ENCODE results near the gene PTPRG. TPM values are rescaled to one million over a fixed set of nuclear protein-coding genes. Genes with fewer than 3 reads are reported as not detected.

Gene PTPRG
- total and polyA plus RNA-seq, 2 experiments from 2014 or later: 8.5 to 34.9 TPM

GRCh38 chr3:62143843-62144450 lies 582.6 kb downstream of the PTPRG start:
- H4K20me1 ChIP-seq (ENCODE audit: insufficient read depth, poor library complexity, severe bottlenecking): no peaks in the 10 kb centered on the region
- WGBS (ENCODE audit: low lambda C conversion rate, missing lambda C conversion rate): 62% methylated on average over 6 of the region's 6 CpGs
- no peaks in the 10 kb centered on the region for H3K36me3 ChIP-seq (replicated peaks; ENCODE audit: insufficient read depth, low read depth)
- TF ChIP-seq EZH2 (IDR thresholded peaks at IDR 0.05; ENCODE audit: borderline replicate concordance) (no peak), EZH2phosphoT487 (IDR thresholded peaks at IDR 0.05; ENCODE audit: low read depth, severe bottlenecking, unreplicated experiment) (no peak), CTCF (IDR thresholded peaks at IDR 0.05; ENCODE audit: poor library complexity) (no peak)
- no peak for DNase-seq (ENCODE audit: low spot score)
- H3K4me2 ChIP-seq: no peak overlapping the region
- no peak overlapping the region for H3K4me3 ChIP-seq
- no peaks in the 10 kb centered on the region for H3K9me2 ChIP-seq (replicated peaks; ENCODE audit: insufficient read depth)
- H3K27ac ChIP-seq: no peak overlapping the region
- H3K9me3 ChIP-seq (ENCODE audit: low read depth): no peaks in the 10 kb centered on the region
- H2AFZ ChIP-seq: no peak overlapping the region
- H3K79me2 ChIP-seq: no peaks in the 10 kb centered on the region
- no peaks in the 10 kb centered on the region for H3K4me1 ChIP-seq (ENCODE audit: insufficient read depth)
- no peaks in the 10 kb centered on the region for H3K27me3 ChIP-seq

DNA sequence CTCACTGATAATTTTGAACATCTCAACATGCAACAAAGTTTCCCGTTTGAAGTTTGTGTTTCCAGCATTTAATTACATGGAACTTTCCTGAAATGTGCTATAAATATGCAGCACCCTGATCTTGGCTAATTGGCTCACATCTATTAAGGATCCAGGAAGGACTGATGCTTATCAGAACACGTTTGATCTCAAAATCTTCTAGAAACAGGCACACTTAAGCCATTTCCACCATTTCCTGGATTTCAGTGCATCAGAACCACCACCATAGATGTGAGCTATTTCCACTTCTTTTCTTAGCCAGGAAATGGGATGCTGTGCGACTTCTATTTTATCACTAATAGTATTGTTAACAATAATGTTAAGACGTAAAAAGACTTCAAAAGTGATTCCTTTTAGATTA lies 583.1 kb downstream of the PTPRG start:
- H2AFZ ChIP-seq: no peak overlapping the region
- H3K36me3 ChIP-seq (replicated peaks; ENCODE audit: insufficient read depth, low read depth): no peaks in the 10 kb centered on the region
- H3K4me1 ChIP-seq (ENCODE audit: insufficient read depth): no peaks in the 10 kb centered on the region
- TF ChIP-seq EZH2phosphoT487 (IDR thresholded peaks at IDR 0.05; ENCODE audit: low read depth, severe bottlenecking, unreplicated experiment): no peak
- no peak for TF ChIP-seq EZH2 (IDR thresholded peaks at IDR 0.05; ENCODE audit: borderline replicate concordance)
- TF ChIP-seq CTCF (IDR thresholded peaks at IDR 0.05; ENCODE audit: poor library complexity): no peak
- no peak overlapping the region for H3K4me2 ChIP-seq
- H3K9me3 ChIP-seq (ENCODE audit: low read depth): no peaks in the 10 kb centered on the region
- 54% methylated on average over 4 of the region's 4 CpGs for WGBS (ENCODE audit: low lambda C conversion rate, missing lambda C conversion rate)
- H3K9me2 ChIP-seq (replicated peaks; ENCODE audit: insufficient read depth): no peaks in the 10 kb centered on the region
- no peaks in the 10 kb centered on the region for H3K27me3 ChIP-seq
- no peak overlapping the region for H3K27ac ChIP-seq
- H4K20me1 ChIP-seq (ENCODE audit: insufficient read depth, poor library complexity, severe bottlenecking): no peaks in the 10 kb centered on the region
- H3K79me2 ChIP-seq: no peaks in the 10 kb centered on the region
- DNase-seq (ENCODE audit: low spot score): no peak
- no peak overlapping the region for H3K4me3 ChIP-seq

DNA sequence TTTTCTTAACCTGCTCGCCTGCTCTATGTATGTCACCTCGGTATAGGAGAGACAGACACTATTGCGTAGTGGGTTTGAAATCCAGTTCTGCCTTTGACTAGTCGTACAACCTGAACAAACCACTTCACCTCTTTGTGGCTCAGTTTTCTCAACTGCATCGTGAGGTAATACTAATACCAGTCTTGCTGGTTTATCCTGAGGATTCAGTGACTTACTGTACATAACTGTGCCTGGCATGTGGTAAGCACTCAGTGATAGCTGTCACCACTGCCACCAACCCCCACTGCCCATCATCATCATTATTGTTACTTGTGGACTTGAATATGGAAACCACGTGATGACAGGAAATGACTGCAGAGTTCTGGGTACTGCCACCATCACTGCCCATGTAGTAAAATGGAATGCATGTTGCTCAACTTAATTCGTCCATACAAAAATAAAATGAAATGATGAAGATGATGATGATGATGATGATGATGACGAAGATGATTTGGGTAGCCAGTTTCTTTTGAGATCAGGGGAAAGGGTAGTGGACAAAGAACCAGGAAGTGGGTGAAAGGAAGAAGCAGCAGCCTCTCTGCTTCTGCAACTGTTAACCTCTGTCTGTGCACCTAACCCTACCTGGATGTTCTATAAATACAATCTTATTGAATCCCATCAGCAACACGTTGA lies 583.9 kb downstream of the PTPRG start:
- Histone ChIP-seq H3K4me2 (no peak overlapping the region), H3K9me3 (ENCODE audit: low read depth) (no peaks in the 10 kb centered on the region), H3K9me2 (replicated peaks; ENCODE audit: insufficient read depth) (no peaks in the 10 kb centered on the region), H3K79me2 (no peaks in the 10 kb centered on the region), H3K4me1 (ENCODE audit: insufficient read depth) (no peaks in the 10 kb centered on the region), H3K4me3 (no peak overlapping the region), H3K27ac (no peak overlapping the region), H3K36me3 (replicated peaks; ENCODE audit: insufficient read depth, low read depth) (no peaks in the 10 kb centered on the region), H3K27me3 (no peaks in the 10 kb centered on the region), H2AFZ (no peak overlapping the region), H4K20me1 (ENCODE audit: insufficient read depth, poor library complexity, severe bottlenecking) (no peaks in the 10 kb centered on the region)
- TF ChIP-seq EZH2phosphoT487 (IDR thresholded peaks at IDR 0.05; ENCODE audit: low read depth, severe bottlenecking, unreplicated experiment) (no peak), CTCF (IDR thresholded peaks at IDR 0.05; ENCODE audit: poor library complexity) (no peak), EZH2 (IDR thresholded peaks at IDR 0.05; ENCODE audit: borderline replicate concordance) (no peak)
- DNase-seq (ENCODE audit: low spot score): no peak
- 96% methylated on average over 9 of the region's 9 CpGs for WGBS (ENCODE audit: low lambda C conversion rate, missing lambda C conversion rate)
